IPS DF 4.7 (cell line): ENCODE results near the gene ACTL8.

ENCODE experiments used
- DNase-seq: peaks from one replicate; pipeline ENCODE4 v3.0.0-alpha.2; 2013; ENCODE audit warnings: low spot score; ENCODE audit errors: extremely low read depth

The ACTL8 gene

GRCh38 chr1:17755120-17755519 is at the start of gene ACTL8:
ACTL8 (plus strand) TSS chr1:17755333; CDS start chr1:17823009, 67,676 bp downstream.
- DNase-seq: no peak

GRCh38 chr1:17706445-17706844 is 48.7 kb upstream of the ACTL8 start:
- DNase-seq: no peak

GRCh38 chr1:17709981-17710380 is 45.2 kb upstream of the ACTL8 start:
- no peak for DNase-seq

- DNase-seq: no peak
These were observed 44.1 kb upstream of the ACTL8 start for GRCh38 chr1:17710889-17711576.

- no peak for DNase-seq
These were observed 43.6 kb upstream of the ACTL8 start for GRCh38 chr1:17711577-17711910.

- DNase-seq: no peak
These were observed 43.2 kb upstream of the ACTL8 start for GRCh38 chr1:17711941-17712340.

- no peak for DNase-seq
These were observed 41.1 kb upstream of the ACTL8 start for GRCh38 chr1:17713993-17714392.

- no peak for DNase-seq
These were observed 37.3 kb upstream of the ACTL8 start for GRCh38 chr1:17717594-17718535.

- DNase-seq: no peak
These were observed 35.3 kb upstream of the ACTL8 start for GRCh38 chr1:17719874-17720273.

GRCh38 chr1:17721444-17721843 is 33.7 kb upstream of the ACTL8 start:
- DNase-seq: no peak

GRCh38 chr1:17723684-17724083 is 31.4 kb upstream of the ACTL8 start:
- no peak for DNase-seq

GRCh38 chr1:17724150-17724549 is 31.0 kb upstream of the ACTL8 start:
- no peak for DNase-seq

- DNase-seq: no peak
These were observed 29.9 kb upstream of the ACTL8 start for GRCh38 chr1:17725084-17725719.

GRCh38 chr1:17725811-17726582 is 29.1 kb upstream of the ACTL8 start:
- no peak for DNase-seq

- DNase-seq: no peak
These were observed 26.9 kb upstream of the ACTL8 start for GRCh38 chr1:17728123-17728712.

- no peak for DNase-seq
These were observed 25.9 kb upstream of the ACTL8 start for GRCh38 chr1:17729248-17729647.

GRCh38 chr1:17729909-17730308 is 25.2 kb upstream of the ACTL8 start:
- no peak for DNase-seq

- no peak for DNase-seq
These were observed 23.7 kb upstream of the ACTL8 start for GRCh38 chr1:17731460-17731859.

GRCh38 chr1:17732475-17732874 is 22.7 kb upstream of the ACTL8 start:
- no peak for DNase-seq

- no peak for DNase-seq
These were observed 21.5 kb upstream of the ACTL8 start for GRCh38 chr1:17733661-17734060.

GRCh38 chr1:17734609-17735008 is 20.5 kb upstream of the ACTL8 start:
- DNase-seq: no peak
